ENCODE measurements around the gene ANAPC1.
"Not testable (repeated sequence)": the region's sequence is repeated elsewhere in the genome, so short reads cannot be mapped to it uniquely, and the experiment has no call there.

Gene ANAPC1

GRCh38 chr2:111905990-111906735 lies 22.2 kb upstream of the ANAPC1 start:
- in situ Hi-C loops (cut with MboI; ENCODE audit: low sequenced_read_pairs) = no loop called here

- in situ Hi-C loops (cut with MboI; ENCODE audit: low sequenced_read_pairs) = not testable (repeated sequence)
Observed at GRCh38 chr2:111905475-111905869, 21.5 kb upstream of the ANAPC1 start.

GRCh38 chr2:111904726-111905474 lies 20.9 kb upstream of the ANAPC1 start:
- in situ Hi-C loops (cut with MboI; ENCODE audit: low sequenced_read_pairs) = no loop called here

GRCh38 chr2:111903930-111904439 lies 20.0 kb upstream of the ANAPC1 start:
- in situ Hi-C loops (cut with MboI; ENCODE audit: low sequenced_read_pairs) = no loop called here

- in situ Hi-C loops (cut with MboI; ENCODE audit: low sequenced_read_pairs) = no loop called here
Observed at GRCh38 chr2:111903516-111903915, 19.5 kb upstream of the ANAPC1 start.

- in situ Hi-C loops (cut with MboI; ENCODE audit: low sequenced_read_pairs) = no loop called here
Observed at GRCh38 chr2:111900859-111901258, 16.9 kb upstream of the ANAPC1 start.

- in situ Hi-C loops (cut with MboI; ENCODE audit: low sequenced_read_pairs) = loop anchor here (25.0 kb wide), 1 partner anchor 663 kb away; no protein-coding TSS in a partner anchor
Observed at GRCh38 chr2:111898703-111899514, 14.9 kb upstream of the ANAPC1 start.

- in situ Hi-C loops (cut with MboI; ENCODE audit: low sequenced_read_pairs) = loop anchor here (25.0 kb wide), 1 partner anchor 664 kb away; no protein-coding TSS in a partner anchor
Observed at GRCh38 chr2:111897924-111898702, 14.1 kb upstream of the ANAPC1 start, which contains the start of gene MERTK. Gene MERTK, plus strand, starts transcription at chr2:111898607. Its CDS starts 129 bp downstream, at chr2:111898736.

GRCh38 chr2:111897630-111897923 lies 13.6 kb upstream of the ANAPC1 start:
- in situ Hi-C loops (cut with MboI; ENCODE audit: low sequenced_read_pairs) = loop anchor here (25.0 kb wide), 1 partner anchor 665 kb away; no protein-coding TSS in a partner anchor

GRCh38 chr2:111896576-111896975 lies 12.6 kb upstream of the ANAPC1 start:
- in situ Hi-C loops (cut with MboI; ENCODE audit: low sequenced_read_pairs) = loop anchor here (25.0 kb wide), 1 partner anchor 666 kb away; no protein-coding TSS in a partner anchor

GRCh38 chr2:111896024-111896423 lies 12.0 kb upstream of the ANAPC1 start:
- in situ Hi-C loops (cut with MboI; ENCODE audit: low sequenced_read_pairs) = loop anchor here (25.0 kb wide), 1 partner anchor 666 kb away; no protein-coding TSS in a partner anchor

GRCh38 chr2:111884592-111884964 lies 585 bp upstream of the ANAPC1 start:
- in situ Hi-C loops (cut with MboI; ENCODE audit: low sequenced_read_pairs) = loop anchor here (25.0 kb wide), 1 partner anchor 678 kb away; no protein-coding TSS in a partner anchor

GRCh38 chr2:111872806-111873205 lies 11.2 kb downstream of the ANAPC1 start:
- in situ Hi-C loops (cut with MboI; ENCODE audit: low sequenced_read_pairs) = not testable (repeated sequence)

GRCh38 chr2:111865124-111865523 lies 18.9 kb downstream of the ANAPC1 start:
- in situ Hi-C loops (cut with MboI; ENCODE audit: low sequenced_read_pairs) = not testable (repeated sequence)

- in situ Hi-C loops (cut with MboI; ENCODE audit: low sequenced_read_pairs) = not testable (repeated sequence)
Observed at GRCh38 chr2:111860005-111860404, 24.0 kb downstream of the ANAPC1 start.

GRCh38 chr2:111852544-111852943 lies 31.4 kb downstream of the ANAPC1 start:
- in situ Hi-C loops (cut with MboI; ENCODE audit: low sequenced_read_pairs) = not testable (repeated sequence)

- in situ Hi-C loops (cut with MboI; ENCODE audit: low sequenced_read_pairs) = not testable (repeated sequence)
Observed at GRCh38 chr2:111850646-111851045, 33.3 kb downstream of the ANAPC1 start.

GRCh38 chr2:111839625-111840282 lies 44.2 kb downstream of the ANAPC1 start:
- in situ Hi-C loops (cut with MboI; ENCODE audit: low sequenced_read_pairs) = not testable (repeated sequence)

GRCh38 chr2:111838992-111839391 lies 45.0 kb downstream of the ANAPC1 start:
- in situ Hi-C loops (cut with MboI; ENCODE audit: low sequenced_read_pairs) = not testable (repeated sequence)

All from HL-60/S4 treated with retinoic acid at 250 ng/mL for 4 days and 3 days (cell line).